NCI-H446 treated with DMSO at 0.1 percent for 48 hours (cell line): ENCODE data around the gene CBFA2T2.
A peak's percentile ranks its signal among the peaks of the same experiment; 100 is the strongest.
"Not testable (repeated sequence)": the region's sequence is repeated elsewhere in the genome, so short reads cannot be mapped to it uniquely, and the experiment has no call there.

ENCODE experiments used
- DNase-seq: peaks from one replicate; lab custom pipeline; 2025; lab: John Stamatoyannopoulos, UW

Gene CBFA2T2

DNA sequence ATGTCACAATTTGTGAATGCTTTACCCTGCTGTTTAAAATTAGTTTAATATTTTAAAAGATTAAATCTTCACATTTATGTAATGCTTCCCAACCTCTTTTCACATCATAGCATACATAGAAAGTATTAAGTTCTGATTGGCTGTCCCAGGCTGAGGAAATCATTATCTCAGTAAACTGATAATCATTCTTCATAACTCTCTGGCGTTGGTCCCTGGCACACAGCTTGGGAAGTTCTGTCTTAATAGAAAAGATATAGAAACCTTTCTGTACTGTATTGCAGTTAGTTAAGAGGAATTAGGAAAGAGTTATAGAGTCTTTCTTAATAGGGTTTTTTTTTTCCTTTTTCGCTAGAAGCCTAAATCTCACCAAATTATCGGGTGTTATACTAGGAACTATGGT, 85.4 kb downstream of the CBFA2T2 start:
- DNase-seq, result peak; percentile 35

DNA sequence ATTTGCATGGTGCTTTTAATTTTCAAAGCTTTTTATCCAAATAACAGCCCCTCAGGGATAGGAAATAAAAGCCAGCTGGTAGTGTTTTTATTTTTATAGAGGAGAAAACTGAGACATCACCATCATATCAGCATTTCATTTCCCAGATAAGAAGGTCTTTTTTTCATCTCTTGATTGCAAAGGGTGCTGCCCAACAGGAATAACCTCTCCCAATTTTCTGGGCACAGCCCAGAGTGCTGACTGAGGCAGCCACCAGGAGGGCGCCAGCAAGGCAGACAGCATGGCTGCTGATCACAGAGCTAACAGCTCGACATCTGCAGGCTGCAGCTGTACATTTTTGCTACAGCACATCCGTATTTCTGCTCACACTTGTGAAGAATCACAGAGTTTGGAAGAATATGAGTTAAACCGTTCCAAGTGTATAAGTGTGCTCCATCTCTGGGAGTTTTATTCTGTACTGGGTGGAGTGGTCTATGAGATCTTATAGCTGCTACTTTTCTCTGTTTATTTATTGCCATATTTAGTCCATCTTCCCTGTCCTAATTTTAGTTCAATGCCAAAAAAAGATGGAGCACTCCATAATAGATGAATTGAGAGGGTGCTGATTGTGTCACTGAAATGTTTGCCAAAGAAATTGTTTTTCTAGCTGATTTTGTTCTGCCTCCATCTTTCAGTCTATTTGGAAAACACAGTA, 86.7 kb downstream of the CBFA2T2 start:
- DNase-seq, result peak; percentile 78

- DNase-seq, result peak; percentile 69
These were observed 88.6 kb downstream of the CBFA2T2 start for GRCh38 chr20:33578510-33578909.

GRCh38 chr20:33583143-33583542, 93.2 kb downstream of the CBFA2T2 start:
- DNase-seq, result no peak

DNA sequence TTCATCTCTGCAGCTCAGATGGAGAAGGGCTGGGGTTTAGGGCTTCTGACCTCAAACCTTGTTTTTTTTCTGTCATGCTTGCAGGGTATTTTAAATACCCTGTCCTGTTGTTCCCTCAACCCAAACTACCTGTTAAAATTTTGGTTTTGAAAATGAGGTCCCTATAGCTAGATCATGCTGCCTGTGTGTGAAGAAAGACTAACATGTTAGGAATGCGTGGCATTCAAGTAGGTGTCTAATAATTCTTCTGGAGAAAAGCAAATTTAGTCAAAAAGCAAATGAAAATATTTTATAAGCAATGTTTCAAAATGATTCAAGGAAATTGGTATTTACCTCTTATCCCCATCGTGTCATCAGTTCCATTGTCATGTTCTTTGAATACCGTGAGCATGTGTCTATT, 95.1 kb downstream of the CBFA2T2 start:
- DNase-seq, result no peak

GRCh38 chr20:33585413-33585812, 95.5 kb downstream of the CBFA2T2 start:
- no peak for DNase-seq

DNA sequence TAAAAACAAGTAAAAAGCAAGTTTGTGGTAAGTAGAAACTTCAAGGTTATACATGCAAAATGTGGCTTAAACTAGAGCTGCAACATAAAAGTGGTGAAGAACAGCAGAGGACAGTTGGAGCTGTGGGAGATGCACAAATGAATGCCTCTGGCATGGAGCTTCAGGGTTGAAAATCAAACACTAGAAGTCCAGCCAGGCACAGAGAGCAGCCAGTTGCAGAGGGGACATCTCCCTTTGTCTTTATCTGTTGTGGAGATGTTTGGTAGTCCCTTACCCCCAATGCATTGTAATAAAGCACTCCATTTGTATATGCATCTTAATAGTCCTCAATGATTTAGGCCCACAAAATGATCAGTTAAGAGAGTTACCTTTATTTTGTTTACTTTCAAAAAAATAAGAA, 99.2 kb downstream of the CBFA2T2 start:
- no peak for DNase-seq

GRCh38 chr20:33591901-33592300, 102.0 kb downstream of the CBFA2T2 start:
- not testable (repeated sequence) for DNase-seq

DNA sequence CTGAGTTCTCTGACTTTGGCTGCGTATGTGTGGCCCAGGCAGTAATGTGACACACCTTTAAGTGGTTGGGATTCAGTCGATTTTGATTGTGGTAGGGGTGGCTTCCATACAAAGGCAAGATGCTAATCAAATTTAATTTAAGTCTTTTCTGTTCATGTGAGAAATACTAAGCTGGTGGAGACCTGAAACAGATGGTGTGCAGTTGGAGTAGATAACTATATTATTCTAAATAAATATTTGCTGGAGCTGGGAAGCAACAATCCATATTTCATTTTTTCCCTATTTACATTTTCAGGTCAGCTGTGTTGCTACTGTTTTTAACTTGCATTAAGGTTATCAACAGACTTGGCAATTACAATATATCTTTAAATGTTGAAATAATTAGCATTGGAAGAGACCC, 104.8 kb downstream of the CBFA2T2 start:
- DNase-seq, result no peak

DNA sequence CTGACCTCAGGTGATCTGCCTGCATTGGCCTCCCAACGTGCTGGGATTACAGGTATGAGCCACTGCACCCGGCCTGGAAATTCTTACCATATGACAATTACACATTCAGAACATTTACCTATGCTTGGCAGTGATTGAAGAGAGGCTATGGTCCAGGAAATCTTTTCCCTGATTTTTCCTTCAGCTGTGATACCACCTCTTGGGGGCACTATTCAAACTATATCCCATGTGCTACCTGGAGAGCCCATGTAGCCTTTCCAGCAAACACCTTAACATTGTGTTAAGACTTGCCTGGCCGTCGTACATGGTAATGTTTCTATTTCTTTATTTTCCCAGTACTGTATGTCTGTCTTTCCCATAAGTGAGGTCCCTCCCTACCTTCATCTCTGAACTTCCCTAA, 110.5 kb downstream of the CBFA2T2 start:
- no peak for DNase-seq

GRCh38 chr20:33600981-33601380, 111.1 kb downstream of the CBFA2T2 start:
- no peak for DNase-seq

GRCh38 chr20:33601861-33602260, 112.0 kb downstream of the CBFA2T2 start:
- no peak for DNase-seq

GRCh38 chr20:33602826-33603590, 113.1 kb downstream of the CBFA2T2 start:
- no peak for DNase-seq

DNA sequence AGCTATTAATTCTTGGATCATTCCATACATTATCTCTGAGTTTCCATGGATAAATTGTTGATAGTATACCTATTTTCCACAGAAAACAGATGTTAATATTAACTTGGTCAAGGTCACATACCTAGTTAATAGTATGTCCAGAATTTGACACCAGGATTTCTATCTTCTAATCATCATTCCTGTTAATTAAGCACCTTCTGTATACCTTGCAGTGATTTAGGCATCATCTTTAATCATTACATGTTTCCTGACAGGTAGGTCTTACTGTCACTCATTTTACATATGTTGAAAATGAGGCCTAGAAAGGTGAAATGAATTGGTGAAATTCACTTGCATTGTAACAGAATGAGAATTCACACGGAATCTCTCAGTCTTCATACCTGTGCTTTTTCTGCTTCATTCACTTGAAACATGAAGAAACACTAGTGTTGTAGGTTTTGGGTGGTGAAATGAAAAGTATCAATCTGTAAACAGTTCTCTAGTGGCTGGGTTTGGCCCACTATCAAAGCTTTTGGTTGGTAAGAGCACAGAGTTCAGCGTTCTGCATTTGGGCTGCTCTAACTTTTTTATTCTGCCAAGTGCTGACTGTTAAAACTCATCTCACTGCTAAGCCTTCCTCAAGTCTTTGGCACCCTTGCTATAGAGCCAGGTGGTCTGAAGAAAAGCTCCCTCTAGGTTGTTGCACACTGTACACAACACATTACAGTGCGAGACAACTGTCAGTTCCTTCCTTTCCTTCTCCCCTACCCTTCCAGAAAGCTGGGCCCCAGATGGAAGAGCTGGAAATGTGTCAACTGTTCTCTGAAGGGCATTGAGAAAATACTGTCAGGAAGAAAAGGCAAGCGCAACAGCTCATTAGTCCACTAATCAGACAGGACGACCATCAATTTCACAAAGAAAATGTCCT, 114.4 kb downstream of the CBFA2T2 start:
- DNase-seq, result peak; percentile 96

DNA sequence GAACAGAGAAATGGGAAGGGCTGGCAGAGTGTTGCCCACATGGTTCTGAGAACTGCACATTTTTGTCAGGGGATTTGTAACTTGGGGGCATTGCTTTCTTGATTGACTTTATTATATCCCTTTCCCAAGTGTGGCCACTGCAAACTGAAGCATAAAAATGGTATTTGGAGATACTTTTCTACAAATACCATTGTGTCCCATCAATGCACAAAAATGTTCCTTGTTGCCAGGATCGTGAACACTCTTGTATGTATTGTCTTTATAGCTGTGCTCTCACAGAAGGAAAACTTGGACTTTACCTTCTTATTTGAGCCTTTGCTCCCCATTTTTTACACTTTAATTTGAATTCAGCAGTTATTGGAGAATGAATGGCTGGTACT, 115.1 kb downstream of the CBFA2T2 start:
- no peak for DNase-seq

GRCh38 chr20:33606118-33606771, 116.3 kb downstream of the CBFA2T2 start:
- no peak for DNase-seq

GRCh38 chr20:33609504-33609903, 119.6 kb downstream of the CBFA2T2 start:
- no peak for DNase-seq

- DNase-seq, result no peak
These were observed 121.2 kb downstream of the CBFA2T2 start for GRCh38 chr20:33611106-33611505.

- no peak for DNase-seq
These were observed 122.1 kb downstream of the CBFA2T2 start for GRCh38 chr20:33612001-33612400.

DNA sequence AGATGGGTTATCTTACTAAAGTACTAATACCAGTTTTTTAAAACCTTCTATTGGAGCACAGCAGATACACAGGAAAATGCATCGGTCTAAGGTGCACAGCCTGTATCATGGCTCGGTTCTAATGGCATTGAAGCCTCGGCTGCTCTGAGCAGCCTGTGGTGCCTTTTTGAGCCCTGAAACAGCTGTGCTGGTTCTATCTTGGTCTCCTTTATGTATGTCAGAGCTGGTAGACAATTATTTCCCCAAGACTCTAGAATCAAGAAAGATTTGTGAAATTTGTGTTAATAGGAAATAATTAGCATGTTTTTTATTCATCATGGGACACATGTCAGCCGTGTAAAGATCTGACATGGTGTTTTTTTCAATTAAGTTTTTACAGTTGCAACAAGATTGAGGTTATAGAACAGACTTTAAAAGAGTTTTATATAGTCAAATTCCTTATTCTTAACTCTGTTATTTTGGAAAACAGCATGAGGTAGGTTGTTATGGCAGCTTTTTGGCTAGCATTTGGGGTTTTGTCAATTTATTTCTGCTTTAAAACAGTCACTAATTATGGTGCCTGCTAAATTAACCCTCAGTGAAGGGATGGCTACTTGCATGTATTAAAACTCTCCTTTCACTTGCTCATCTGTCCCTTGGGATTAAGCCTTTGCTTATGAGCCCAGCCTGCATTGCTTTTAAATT, 132.0 kb downstream of the CBFA2T2 start:
- no peak for DNase-seq

DNA sequence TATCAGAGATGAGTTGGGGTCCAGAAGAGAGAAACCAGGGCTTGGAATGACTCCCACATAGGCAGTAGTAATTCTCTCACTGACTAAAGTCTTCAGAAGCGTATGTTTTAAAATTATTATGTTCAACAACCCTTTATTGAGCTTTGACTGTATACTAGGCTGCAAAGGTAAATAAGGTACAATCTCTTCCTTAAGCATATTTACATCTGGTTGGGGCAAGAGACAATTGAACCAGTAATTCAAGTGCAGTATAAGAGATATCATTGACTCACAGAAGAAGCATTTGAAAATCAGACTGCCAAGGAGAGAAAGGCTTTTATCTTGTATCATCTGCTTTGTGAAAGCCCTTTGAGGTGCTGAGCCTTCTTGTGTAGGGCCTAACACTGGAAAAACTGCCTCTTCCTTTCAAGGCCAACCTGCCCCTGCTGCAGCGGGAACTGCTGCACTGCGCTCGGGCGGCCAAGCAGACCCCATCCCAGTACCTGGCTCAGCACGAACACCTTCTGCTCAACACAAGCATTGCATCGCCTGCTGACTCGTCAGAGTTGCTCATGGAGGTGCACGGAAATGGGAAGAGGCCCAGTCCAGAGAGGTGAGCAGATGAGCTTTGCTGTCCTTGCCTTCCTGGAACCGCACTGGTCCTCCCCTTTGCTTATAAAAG, 132.9 kb downstream of the CBFA2T2 start:
- no peak for DNase-seq
